GM18873 (cell line): ENCODE data around the gene IRS1.

Source experiments
- ATAC-seq: cut with Tn5 transposase; IDR thresholded peaks from one replicate; pipeline ENCODE4 v1.9.1; 2021; ENCODE audit warnings: mild to moderate bottlenecking, moderate library complexity, moderate number of reproducible peaks; ENCODE audit not compliant: unreplicated experiment, low FRiP score

Gene IRS1

DNA sequence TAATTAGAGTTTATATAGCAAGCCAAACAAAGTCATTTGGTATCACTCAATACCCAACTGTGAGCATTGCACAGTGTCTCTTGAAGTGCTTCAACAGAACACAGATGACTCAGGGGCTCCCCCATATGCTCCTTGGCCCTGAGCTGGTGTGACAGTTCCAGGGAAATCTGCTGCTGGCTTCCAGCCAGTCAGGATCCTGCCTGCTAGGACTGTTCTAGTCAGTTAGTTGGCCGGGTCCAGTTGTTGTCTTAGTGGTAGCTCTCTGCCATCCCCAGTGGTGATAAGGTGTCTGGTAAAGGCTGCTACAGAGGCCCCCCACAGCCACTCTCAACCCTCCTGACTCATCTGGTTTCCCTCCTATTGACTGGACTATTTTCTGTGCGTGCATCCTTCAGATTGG lies 100.3 kb downstream of the IRS1 start:
- ATAC-seq, result no peak

DNA sequence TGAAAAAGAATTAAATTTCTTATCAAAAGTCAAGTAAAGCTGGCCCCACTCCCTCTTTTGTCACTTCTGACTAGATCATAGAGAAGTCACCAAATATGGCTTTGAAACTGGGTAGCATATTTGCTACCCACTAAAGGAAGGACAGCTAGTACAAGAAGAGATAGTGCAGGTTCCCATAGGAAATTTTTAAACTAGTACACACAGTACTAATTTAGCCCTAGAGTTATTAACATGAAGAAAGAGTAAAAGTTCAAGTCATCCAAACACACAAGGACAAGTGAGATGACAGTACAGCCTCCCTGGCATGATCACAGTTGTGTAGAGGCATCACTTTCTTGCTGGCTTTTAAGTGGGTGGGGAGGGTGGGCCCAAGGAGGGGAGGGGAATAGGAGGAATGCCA lies 100.9 kb downstream of the IRS1 start:
- no peak for ATAC-seq

DNA sequence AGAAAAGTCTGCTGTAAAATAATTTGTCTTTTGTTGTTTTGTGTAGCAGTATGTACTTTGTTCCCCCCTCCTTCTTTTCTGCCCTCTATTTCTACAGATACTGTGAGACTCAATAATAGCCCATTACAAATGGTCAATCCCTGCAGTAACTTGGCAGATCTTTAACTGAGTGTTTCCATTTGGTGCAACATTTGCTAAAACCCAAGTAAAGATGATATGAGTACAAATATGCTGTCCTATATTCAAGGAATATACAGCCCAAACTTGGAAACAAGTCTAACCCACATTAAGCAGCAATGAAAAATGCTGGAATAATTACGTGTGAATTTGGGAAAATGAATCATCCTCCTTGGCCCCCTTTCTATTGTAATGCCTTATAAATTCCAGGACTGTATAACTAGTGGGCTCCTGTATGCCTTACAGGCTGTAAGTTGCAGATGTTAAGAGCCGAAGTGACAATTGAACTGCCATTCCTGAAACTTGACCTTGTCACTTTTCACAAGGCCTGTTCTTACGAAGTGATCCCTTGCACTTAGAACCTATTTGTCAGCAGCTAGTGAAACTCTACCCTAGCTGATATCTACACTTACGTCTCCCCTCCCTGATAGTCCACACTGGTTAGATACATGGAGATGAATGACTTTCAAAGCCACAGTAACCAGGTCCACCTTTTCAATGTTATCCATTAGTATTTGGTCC lies 104.9 kb downstream of the IRS1 start:
- no peak for ATAC-seq

DNA sequence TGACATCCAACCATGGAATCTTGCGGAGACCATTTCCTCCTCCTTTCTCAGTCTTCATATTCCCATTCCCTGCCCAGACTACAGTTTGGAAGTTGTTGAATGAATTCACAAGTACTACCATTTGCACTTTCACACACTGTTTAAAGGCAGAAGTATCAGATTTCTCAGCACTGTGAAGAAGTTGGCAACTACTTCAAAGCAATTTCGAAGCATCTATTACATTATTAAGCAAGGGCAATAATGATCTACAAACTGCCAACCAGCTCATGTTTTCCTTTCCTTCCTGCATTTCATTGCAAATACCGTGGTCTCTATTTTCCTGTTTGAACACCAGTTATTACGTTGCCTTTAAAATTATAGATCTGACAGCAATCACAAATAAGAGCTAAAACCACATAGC lies 105.5 kb downstream of the IRS1 start:
- no peak for ATAC-seq

DNA sequence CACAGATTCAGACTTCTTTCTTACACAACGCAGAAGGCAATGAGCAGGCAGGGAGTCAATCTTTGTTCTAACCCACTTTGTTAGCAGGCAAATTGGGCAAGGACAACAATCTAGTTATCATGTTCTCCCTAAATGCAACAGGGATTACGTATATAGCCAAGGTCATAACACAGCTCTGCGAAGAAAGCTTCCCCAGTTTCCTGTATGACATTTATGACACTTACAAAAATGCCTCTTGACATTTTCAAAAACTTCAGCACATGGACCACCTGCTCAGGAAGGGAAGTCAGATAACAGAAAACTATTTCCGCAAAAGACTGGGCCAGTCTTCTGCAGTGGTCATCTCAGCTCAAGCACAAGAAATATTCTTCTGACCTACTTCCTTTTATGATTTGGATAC lies 106.1 kb downstream of the IRS1 start:
- ATAC-seq, result no peak

DNA sequence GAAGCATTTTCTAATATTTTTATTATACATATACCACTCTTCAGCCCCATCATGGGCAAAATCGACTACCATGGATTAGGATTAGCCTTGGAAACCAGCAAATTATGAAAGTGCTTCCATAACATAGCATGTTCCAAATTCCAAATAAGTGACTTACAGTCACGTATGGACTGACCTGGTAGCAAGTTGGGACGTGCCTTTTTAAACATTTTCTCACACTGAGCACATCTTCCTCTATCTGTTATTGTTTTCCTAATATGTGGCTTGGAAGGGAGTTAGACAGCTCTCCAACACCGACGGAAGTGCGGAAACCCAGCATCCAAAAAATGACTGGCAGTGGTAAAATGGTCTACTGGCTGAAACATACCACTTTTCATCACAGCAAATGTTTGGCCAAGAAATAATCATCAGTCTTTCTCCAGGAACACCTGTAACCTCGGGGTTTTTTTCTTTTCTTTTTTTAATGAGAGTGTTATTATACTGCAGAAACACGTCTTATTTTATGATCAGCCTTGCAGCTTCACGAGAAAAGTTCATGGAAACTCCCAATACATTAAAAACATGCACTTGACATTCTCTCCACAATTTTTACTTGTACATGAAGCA lies 107.0 kb downstream of the IRS1 start:
- no peak for ATAC-seq

DNA sequence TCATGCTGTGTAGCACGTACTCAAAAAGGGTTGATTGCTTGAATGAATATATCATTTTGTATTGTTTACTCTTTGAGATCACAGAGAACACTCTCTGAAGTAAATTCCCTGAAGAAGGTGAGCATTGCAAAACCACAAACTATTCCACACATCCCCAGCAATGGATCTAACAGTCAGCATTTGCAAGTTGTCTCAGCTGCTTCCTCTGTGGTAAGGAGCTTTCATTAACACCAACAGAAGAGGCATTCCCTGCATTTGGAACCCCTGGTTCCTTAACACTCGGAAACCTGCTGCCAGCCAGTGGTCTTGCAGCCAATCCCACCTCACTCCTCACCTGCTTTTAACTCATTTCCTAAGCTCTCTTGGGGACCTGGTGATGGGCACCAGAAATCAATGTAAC lies 108.4 kb downstream of the IRS1 start:
- ATAC-seq, result no peak

DNA sequence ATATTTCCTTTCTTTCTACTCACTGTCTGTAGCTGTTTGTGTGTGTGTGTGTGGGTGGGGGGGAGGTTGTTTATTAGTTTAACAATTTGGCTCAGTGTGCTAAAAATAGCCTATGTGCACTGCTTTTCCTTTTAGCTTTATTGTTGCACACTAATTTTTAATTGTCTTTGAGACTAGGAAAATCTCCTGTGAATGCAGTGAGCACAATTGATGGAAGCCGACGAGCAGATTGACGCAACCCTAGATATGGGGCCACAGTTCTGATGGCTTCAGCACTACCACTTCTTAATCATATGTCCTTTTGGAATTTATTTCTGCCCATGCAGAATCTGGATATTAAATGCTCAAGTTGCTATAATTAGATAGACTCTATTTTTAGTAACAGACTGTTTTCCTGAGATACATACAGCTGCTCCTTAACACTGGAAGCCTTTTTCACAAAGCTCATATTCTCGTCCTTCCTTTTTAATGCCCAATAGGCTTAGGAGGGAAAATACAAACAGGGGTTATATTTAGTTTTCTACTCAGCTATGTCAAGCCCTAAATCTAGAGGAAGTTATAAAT lies 109.1 kb downstream of the IRS1 start:
- no peak for ATAC-seq

DNA sequence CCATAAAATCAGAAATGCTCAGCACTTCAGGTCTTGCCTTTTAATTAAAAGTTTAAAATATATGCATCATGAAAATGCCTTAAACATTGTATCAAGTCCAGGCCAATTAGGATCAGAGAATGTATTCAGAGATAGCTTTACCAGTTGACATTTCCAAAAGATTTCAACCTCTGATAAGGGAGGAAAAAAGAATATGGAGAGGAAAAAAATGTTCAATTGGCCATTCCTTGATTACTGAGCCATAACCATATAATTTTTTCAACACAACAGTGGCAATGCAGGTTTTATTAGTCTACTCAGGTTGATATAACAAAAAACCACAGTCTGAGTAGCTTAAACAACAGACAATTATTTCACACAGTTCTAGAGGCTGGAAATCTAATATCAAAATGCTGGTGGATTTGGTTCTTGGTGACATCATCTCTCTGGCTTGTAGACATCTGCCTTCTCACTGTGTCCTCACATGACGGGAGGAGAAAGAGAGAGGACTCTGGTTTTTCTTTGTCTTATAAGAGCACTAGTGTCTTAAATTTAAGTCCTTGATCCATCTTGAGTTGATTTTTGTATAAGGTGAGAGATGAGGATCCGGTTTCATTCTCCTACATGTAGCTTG lies 111.9 kb downstream of the IRS1 start:
- ATAC-seq, result no peak

DNA sequence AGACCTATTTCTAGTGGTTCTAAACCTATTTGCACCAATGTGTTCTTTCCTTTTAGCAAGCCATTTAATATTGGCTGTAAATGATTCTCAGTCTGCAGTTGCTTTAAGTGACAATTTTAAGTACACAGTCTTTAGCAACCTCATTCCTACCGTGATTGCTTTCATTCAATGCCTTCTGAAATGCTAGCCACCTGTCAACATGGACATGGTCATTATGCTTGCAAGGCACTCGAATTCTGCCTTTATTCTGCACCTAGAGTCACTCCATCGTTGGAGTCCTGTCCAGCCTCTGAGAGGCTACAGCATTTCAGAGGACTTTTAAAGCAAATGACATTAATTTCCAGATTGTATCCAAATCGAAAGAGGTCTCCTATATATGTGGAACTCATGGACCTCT lies 115.1 kb downstream of the IRS1 start:
- ATAC-seq, result no peak

DNA sequence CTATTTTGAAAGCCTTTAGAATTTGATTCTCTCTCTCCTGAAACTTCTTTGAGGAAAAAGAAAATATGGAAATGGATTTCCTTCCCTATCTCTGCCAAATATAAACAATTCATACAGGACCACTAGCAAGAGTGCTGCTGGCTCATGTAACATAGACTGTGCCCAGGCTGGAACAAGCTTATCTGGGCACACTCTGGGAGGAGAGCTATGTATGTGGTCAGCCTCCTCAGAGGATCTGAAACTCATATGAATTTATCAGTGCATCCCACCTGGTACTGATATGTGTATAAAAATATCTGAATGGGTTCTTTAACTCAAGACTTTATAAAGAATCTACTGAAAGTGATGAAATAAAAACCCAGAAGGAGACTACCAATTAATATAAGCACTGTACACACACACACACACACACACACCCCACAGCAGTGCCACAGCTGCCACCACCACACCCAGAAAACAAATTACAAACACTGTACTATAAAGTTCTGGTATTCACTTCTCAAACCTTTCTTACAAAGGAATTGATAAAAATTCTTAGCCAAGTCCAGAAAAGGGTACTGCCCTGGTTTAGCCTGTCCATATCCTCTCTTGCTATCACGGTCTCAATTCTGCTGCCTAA lies 115.6 kb downstream of the IRS1 start:
- ATAC-seq, result no peak

DNA sequence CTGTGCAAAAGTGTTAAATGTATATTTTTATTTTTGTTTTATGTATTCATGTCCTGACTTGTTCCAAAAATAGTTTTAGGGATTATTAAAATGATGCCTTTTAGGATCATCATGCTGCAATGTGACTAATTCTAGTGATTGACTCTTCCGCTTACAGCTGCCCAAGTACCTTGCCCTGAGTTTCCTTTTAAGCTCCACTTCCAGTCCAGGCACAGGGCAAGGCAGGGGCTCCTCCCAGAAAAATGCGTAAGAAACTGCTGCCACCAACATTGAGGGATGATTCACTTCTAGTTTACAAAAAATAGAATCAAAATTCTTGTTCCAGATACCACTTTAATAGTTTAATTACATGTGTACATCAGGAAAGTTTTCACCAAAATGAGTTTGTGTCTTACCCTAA lies 116.4 kb downstream of the IRS1 start:
- no peak for ATAC-seq
